Measurements from ENCODE around the gene RPL35.

DNA sequence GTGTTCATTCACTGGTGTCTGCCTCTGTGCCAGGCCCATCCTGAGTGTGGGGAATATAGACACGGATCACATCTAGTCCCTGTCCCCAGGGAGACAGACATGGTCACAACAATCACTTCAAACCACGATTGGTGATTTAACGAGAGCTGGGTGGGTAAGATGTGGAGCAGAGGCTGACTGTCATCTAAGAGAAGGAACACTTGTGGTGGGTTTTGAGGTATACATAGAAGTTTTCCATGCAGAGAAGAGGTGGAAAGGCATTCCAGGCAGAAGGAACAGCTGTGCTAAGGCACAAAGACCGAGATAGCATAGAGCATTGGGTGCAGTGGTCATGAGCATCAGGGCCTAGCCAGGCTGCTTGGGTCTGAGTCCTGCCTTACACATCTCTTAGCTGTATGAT, 31.2 kb downstream of the RPL35 start:
- TF ChIP-seq, protein P1, sequence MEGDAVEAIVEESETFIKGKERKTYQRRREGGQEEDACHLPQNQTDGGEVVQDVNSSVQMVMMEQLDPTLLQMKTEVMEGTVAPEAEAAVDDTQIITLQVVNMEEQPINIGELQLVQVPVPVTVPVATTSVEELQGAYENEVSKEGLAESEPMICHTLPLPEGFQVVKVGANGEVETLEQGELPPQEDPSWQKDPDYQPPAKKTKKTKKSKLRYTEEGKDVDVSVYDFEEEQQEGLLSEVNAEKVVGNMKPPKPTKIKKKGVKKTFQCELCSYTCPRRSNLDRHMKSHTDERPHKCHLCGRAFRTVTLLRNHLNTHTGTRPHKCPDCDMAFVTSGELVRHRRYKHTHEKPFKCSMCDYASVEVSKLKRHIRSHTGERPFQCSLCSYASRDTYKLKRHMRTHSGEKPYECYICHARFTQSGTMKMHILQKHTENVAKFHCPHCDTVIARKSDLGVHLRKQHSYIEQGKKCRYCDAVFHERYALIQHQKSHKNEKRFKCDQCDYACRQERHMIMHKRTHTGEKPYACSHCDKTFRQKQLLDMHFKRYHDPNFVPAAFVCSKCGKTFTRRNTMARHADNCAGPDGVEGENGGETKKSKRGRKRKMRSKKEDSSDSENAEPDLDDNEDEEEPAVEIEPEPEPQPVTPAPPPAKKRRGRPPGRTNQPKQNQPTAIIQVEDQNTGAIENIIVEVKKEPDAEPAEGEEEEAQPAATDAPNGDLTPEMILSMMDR (IDR thresholded peaks at IDR 0.05) = no peak
- TF ChIP-seq POLR2A (IDR thresholded peaks at IDR 0.05) (no peak), POLR2AphosphoS5 (IDR thresholded peaks at IDR 0.05) (no peak)
